Activated naive CD4-positive, alpha-beta T cell treated with anti-CD3 and anti-CD28 coated beads, Interleukin-2, amount 50 U/mL, for 72 hours (primary cell): ENCODE results near the gene SND1. TPM values are rescaled to one million over a fixed set of nuclear protein-coding genes. Genes with fewer than 3 reads are reported as not detected.
A peak's percentile ranks its signal among the peaks of the same experiment; 100 is the strongest.

Experiments
- ATAC-seq, 2 donors: fragments of 150-1000 bp; cut with Tn5 transposase; 2 replicates each; pipeline ENCODE4 v1.10.0; 2021; ENCODE audit warnings: mild to moderate bottlenecking in 2 of 2, moderate library complexity in 2 of 2
- DNase-seq, 2 donors: peaks; one replicate each; pipeline ENCODE4 v3.0.0; 2021 to 2022; ENCODE audit warnings: low spot score in 2 of 2
- H3K27ac Mint-ChIP-seq, 2 donors: one replicate each; pipeline ENCODE4 v1.8.0; 2022; ENCODE audit warnings: mild to moderate bottlenecking in 2 of 2, mixed read lengths in 2 of 2
- H3K36me3 Mint-ChIP-seq, 2 donors: one replicate each; pipeline ENCODE4 v1.8.0; 2022; ENCODE audit warnings: mixed read lengths in 2 of 2
- H3K9me3 Mint-ChIP-seq, 2 donors: one replicate each; pipeline ENCODE4 v1.8.0; 2022; ENCODE audit warnings: mixed read lengths in 2 of 2
- total RNA-seq, 2 donors: library from RNA; stranded (reverse); gene quantifications; one replicate each; pipeline ENCODE4 v1.2.3, GENCODE V29; 2022

SND1 gene
- total RNA-seq, 2 donors from 2014 or later: 175 to 246 TPM

GRCh38 chr7:128132426-128133069 is 480.6 kb downstream of the SND1 start:
- no peaks in the 10 kb centered on the region for H3K9me3 Mint-ChIP-seq
- H3K36me3 Mint-ChIP-seq: peaks cover 0 to 9% of the 10 kb centered on the region in 2 donors
- no peak overlapping the region for H3K27ac Mint-ChIP-seq
- ATAC-seq (no peak), DNase-seq (no peak)

- no peak for ATAC-seq
- Mint-ChIP-seq H3K36me3 (peaks cover 0 to 9% of the 10 kb centered on the region in 2 donors), H3K9me3 (no peaks in the 10 kb centered on the region), H3K27ac (peak overlapping the region in 1 of 2 donors; percentile 68)
- DNase-seq: no peak
Observed at GRCh38 chr7:128135159-128135514, 483.1 kb downstream of the SND1 start.

GRCh38 chr7:128135515-128136214 is 483.7 kb downstream of the SND1 start:
- peak; percentile 94 to 95 for ATAC-seq
- Mint-ChIP-seq H3K9me3 (no peaks in the 10 kb centered on the region), H3K27ac (peak overlapping the region in 1 of 2 donors; percentile 68), H3K36me3 (peaks cover 0 to 9% of the 10 kb centered on the region in 2 donors)
- DNase-seq: peak; percentile 75 to 84

GRCh38 chr7:128136215-128136597 is 484.2 kb downstream of the SND1 start:
- peak in 1 of 2 donors; percentile 47 for ATAC-seq
- Mint-ChIP-seq H3K36me3 (peaks cover 0 to 9% of the 10 kb centered on the region in 2 donors), H3K27ac (peak overlapping the region in 1 of 2 donors; percentile 68), H3K9me3 (no peaks in the 10 kb centered on the region)
- DNase-seq: no peak

- H3K9me3 Mint-ChIP-seq: no peaks in the 10 kb centered on the region
- H3K36me3 Mint-ChIP-seq: peaks cover 0 to 9% of the 10 kb centered on the region in 2 donors
- DNase-seq (no peak), ATAC-seq (no peak)
- H3K27ac Mint-ChIP-seq: no peak overlapping the region
Observed at GRCh38 chr7:128137181-128137580, 485.2 kb downstream of the SND1 start.

GRCh38 chr7:128139406-128139805 is 487.4 kb downstream of the SND1 start:
- Mint-ChIP-seq H3K36me3 (peaks cover 0 to 8% of the 10 kb centered on the region in 2 donors), H3K9me3 (no peaks in the 10 kb centered on the region), H3K27ac (no peak overlapping the region)
- ATAC-seq (no peak), DNase-seq (no peak)

GRCh38 chr7:128141683-128142195 is 489.7 kb downstream of the SND1 start:
- Mint-ChIP-seq H3K9me3 (no peaks in the 10 kb centered on the region), H3K36me3 (no peaks in the 10 kb centered on the region), H3K27ac (no peak overlapping the region)
- DNase-seq: no peak
- no peak for ATAC-seq

Other genes starting within 250 kb of the SND1 start
- gene GCC1, start 66.6 kb upstream of the SND1 start, total RNA-seq: 10 to 100 TPM; 15.0 to 15.2 TPM
- 100 to 1,000 TPM in 1 of 2 donors, 10 to 100 TPM in 1; 91.1 to 112 TPM for gene ARF5, start 63.8 kb upstream of the SND1 start, total RNA-seq
- under 1 TPM; 0.96 to 0.97 TPM for gene FSCN3, start 58.5 kb upstream of the SND1 start, total RNA-seq
- not detected for gene PAX4, start 34.1 kb upstream of the SND1 start, total RNA-seq